HG02678 (cell line): Measurements from ENCODE around the gene TKTL1.
"Not testable (repeated sequence)": the region's sequence is repeated elsewhere in the genome, so short reads cannot be mapped to it uniquely, and the experiment has no call there.

ENCODE experiments used
- ATAC-seq: cut with Tn5 transposase; IDR thresholded peaks from one replicate; pipeline ENCODE4 v1.9.1; 2021; ENCODE audit warnings: mild to moderate bottlenecking, moderate library complexity; ENCODE audit not compliant: unreplicated experiment

The TKTL1 gene

DNA sequence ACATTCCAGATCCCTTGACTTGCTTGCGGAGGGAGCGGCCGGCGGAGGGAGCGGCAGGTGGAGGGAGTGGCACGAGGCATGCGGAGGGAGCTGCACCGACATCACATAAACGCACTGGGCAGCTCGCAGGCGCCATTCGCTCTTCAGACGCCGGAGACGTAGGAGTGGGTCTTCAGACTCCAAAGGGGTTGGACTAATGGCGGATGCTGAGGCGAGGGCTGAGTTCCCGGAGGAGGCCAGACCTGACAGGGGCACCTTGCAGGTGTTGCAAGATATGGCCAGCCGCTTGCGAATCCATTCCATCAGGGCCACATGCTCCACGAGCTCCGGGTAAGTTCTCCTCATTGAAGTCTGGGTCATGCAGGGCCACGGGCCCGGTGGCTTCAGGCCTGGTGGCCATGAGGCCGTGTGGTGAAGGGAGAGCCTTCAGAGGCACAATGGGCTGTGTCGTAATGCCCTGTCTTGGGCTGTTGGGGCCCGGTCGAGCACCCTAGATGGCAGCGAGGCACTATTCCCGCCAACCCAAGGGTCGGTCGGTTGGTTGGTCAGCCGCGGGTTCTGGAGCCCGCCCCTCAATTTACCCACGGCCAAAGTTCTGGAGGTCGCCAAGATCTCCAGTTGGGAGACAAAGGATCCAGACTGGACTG is at the start of gene TKTL1:
TKTL1 (plus strand) TSS at position 132 of the 647 bp plus-strand sequence; CDS start at position 197, 65 bp downstream.
- no peak for ATAC-seq

DNA sequence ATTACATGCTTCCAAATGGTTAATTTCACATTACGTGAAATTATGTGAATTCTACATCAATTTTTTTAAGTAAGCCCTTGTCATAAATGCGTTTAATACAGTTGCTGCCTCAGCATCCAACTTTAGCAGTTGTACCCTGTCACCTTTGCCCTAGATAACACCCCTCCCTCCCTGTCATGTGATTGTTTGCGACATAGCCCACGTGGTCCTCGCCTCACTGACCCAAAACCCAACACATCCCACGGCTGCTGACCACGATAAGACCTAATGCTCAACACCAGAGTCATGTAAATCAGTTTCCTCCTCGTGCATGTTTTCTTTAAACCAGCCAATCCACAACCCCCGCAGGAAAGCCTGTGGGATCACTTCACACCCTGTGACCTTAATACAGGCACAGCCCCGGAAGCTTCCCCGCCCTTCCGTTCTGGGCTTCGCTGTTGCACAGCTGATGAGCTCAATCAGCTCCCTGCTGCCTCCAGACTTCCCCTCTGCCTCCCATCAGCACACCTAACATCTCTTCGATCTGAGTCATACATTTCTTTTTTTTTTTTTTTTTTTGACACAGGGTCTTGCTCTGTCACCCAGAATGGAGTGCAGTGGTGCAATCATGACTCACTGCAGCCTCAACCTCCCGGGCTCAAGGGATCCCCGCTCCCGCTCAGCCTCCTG is 48.1 kb upstream of the TKTL1 start:
- not testable (repeated sequence) for ATAC-seq

DNA sequence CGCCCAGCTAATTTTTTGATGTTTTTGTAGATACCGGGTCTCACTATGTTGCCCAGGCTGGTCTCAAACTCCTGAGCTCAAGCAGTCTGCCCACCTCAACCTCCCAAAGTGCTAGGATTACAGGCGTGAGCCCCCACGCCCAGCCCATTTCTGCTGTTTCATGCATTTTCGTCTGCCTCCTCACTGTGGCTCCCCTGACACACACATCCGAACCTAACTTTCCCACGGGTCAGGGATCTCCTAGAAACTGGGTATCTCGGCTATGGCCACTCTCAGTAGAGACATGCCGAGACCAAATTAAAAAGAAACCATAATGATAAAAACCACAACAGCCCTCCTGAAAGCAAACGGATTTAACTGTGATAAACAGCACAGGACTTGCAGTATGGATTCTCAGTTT is 47.5 kb upstream of the TKTL1 start:
- not testable (repeated sequence) for ATAC-seq

- ATAC-seq: not testable (repeated sequence)
Measured at GRCh38 chrX:154257282-154257681, 38.3 kb upstream of the TKTL1 start, which contains the start of gene OPN1MW3. OPN1MW3 (plus strand) TSS chrX:154257582; CDS start chrX:154257620, 38 bp downstream.

DNA sequence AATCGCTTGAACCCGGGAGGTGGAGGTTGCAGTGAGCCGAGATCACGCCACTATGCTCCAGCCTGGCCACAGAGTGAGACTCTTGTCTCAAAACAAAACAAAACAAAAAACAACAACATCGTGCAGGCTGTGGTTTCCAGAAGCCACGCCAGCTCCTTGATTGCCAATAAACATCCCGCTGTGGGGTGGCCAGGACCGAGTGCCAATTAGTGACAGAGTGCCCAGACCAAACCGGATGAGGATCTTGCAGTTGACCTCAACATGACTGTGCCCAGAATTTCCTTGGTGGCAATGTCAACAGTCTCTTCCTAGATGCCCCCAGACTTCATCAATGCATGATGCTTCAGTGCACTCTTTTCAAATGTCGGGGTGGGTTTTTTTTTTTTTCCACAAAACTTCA is 36.9 kb upstream of the TKTL1 start:
- ATAC-seq: not testable (repeated sequence)

DNA sequence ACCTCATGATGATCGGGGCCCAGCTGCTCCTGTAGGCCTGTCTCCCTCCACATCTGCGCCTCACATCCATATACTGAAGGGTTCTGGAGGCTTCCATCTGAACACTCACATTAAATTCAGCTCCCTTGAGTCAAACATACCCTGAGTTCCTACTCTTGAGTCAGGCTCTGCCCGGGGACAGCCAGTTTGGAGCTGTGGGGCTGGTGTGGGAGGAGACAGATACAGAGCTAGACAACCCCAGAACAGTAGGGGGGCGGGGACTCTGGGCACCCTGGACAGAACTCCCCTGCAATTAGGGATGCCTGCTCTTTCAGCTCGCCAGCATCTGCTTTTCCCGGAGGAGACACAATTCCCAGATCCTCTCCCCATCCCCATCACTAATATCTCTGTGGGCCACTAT is 32.5 kb upstream of the TKTL1 start:
- ATAC-seq: not testable (repeated sequence)

GRCh38 chrX:154269245-154269644 is 26.4 kb upstream of the TKTL1 start:
- ATAC-seq: not testable (repeated sequence)

GRCh38 chrX:154284489-154285338 is 10.9 kb upstream of the TKTL1 start:
- not testable (repeated sequence) for ATAC-seq

- ATAC-seq: not testable (repeated sequence)
Measured at GRCh38 chrX:154286406-154286805, 9.2 kb upstream of the TKTL1 start.

GRCh38 chrX:154294791-154295574 is 612 bp upstream of the TKTL1 start, which contains the start of gene TEX28:
TEX28 (minus strand) TSS chrX:154295124; CDS start chrX:154292117, 3,007 bp downstream.
- no peak for ATAC-seq

GRCh38 chrX:154296731-154297130 is 1.1 kb downstream of the TKTL1 start:
- ATAC-seq: no peak

DNA sequence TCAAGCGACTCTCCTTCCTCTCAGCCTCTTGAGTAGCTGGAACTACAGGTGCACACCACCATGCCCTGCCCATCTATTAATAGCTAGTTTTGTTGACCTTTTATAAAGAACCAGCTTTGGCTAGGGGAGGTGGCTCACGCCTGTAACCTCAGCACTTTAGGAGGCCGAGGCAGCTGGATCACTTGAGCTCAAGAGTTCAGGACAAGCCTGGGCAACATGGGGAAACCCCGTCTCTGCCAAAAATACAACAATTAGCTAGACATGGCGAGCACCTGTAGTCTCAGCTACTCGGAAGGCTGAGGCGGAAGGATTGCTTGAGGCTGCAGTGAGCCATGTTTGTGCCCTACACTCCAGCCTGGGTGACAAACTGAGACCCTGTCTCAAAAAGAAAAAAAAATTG is 2.7 kb downstream of the TKTL1 start:
- no peak for ATAC-seq

DNA sequence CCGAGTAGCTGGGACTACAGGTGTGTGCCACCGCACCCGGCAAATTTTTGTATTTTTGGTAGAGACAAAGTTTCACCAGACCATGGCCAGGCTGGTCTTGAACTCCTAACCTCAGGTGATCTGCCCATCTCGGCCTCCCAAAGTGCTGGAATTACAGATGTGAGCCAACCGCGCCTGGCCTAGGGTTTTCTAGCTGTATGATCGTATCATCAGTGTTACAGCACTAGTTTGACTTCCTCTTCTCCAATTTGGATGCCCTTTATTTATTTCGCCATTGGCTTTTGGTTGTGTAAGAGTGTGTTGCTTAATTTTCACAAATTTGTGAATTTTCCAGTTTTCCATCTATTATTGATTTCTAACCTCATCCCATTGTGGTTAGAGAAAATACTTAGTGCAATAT is 5.2 kb downstream of the TKTL1 start:
- ATAC-seq: no peak

DNA sequence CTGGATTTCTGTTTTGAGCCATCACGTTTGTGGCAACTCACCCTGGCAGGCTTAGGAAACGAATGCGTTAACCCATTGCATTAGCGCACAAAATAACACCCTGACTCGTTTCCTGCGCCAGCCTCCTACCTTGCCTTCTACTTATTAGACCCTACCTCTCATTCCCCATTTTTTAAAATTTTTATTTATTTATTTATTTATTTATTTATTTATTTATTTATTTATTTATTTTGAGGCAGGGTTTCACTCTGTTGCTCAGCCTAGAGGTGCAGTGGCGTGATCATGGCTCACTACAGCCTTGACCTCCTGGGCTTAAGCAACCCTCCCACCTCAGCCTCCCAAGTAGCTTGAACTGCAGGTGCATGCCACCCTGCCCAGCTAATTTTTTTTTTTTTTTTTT is 7.4 kb downstream of the TKTL1 start:
- ATAC-seq: not testable (repeated sequence)

GRCh38 chrX:154303476-154303875 is 7.9 kb downstream of the TKTL1 start:
- ATAC-seq: no peak

- no peak for ATAC-seq
Measured at GRCh38 chrX:154304846-154305245, 9.3 kb downstream of the TKTL1 start.

DNA sequence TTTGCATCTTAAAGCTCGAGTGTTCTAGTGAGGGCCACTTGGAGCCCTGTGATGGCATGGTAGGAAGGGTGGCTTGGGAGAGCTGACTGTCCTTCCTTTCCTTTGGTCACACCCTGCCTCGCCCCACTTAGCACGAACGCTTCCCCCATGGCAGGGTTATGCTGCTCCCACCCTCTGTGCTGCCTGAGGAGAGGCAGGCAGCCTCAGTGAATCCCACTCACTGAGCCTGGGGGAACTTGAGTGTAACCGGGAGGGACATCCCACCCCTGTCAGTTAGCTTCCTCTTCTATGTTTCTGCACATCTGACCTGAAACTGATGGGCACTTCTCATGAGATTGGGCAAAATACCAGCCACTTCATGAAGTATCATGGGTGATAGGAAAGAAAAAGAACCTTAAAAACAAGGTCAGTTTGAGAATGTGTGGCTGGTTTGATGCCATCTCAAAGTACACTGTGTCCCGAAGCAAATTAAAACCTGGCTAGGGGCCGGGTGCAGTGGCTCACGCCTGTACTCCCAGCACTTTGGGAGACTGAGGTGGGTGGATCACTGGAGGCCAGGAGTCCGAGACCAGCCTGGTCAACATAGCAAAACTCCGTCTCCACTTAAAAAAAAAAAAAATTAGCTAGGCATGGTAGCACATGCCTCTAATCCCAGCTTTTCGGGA is 10.1 kb downstream of the TKTL1 start:
- ATAC-seq: no peak

GRCh38 chrX:154307202-154307601 is 11.6 kb downstream of the TKTL1 start:
- ATAC-seq: no peak

GRCh38 chrX:154308108-154308946 is 12.7 kb downstream of the TKTL1 start:
- ATAC-seq: no peak
